DMS79 (cell line): ENCODE results near the gene CNOT10.
A peak's percentile ranks its signal among the peaks of the same experiment; 100 is the strongest.
"Not testable (repeated sequence)": the region's sequence is repeated elsewhere in the genome, so short reads cannot be mapped to it uniquely, and the experiment has no call there.

Experiments
- DNase-seq: peaks from one replicate; lab custom pipeline; 2025; lab: John Stamatoyannopoulos, UW

Gene CNOT10, protein sequence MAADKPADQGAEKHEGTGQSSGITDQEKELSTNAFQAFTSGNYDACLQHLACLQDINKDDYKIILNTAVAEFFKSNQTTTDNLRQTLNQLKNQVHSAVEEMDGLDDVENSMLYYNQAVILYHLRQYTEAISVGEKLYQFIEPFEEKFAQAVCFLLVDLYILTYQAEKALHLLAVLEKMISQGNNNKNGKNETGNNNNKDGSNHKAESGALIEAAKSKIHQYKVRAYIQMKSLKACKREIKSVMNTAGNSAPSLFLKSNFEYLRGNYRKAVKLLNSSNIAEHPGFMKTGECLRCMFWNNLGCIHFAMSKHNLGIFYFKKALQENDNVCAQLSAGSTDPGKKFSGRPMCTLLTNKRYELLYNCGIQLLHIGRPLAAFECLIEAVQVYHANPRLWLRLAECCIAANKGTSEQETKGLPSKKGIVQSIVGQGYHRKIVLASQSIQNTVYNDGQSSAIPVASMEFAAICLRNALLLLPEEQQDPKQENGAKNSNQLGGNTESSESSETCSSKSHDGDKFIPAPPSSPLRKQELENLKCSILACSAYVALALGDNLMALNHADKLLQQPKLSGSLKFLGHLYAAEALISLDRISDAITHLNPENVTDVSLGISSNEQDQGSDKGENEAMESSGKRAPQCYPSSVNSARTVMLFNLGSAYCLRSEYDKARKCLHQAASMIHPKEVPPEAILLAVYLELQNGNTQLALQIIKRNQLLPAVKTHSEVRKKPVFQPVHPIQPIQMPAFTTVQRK

DNA sequence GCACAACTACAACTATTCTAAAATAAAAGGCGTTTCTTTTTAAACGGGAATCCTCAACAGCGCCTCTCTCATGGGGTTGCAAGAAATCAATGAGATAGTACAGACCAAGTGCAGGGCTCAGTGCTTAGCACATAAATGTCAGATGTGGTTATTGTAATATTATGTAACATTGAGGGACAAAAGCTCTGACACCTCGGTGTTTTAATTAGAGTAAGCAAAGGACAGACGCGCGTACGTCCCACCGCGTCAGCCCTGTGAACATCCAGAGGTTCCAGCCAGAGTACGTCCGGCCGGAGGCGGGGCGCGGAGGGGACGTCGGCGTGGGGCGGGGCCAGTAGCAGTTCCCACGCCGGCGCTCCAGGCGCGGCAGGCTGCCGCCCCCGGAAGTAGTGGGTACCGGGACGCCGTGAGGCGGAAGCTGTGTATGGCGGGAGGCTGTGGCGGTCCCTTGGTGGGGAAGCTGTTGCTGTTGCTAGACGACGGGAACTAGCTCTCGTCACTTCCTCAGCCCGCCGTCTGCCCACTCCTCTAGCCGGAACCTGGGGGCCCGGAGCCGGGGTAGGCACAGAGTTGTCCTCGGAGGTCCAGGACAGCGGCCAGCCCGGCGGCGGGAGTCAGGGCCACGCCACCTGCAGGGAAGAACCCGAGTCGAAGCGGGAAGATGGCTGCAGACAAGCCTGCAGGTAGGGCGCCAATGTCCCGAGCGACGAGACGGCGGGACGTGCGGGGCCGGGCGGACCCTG is at the start of gene CNOT10:
Gene CNOT10, plus strand, starts transcription at position 389 of the 743 bp plus-strand sequence. Its CDS starts 273 bp downstream, at position 662.
- peak; percentile 65 for DNase-seq

DNA sequence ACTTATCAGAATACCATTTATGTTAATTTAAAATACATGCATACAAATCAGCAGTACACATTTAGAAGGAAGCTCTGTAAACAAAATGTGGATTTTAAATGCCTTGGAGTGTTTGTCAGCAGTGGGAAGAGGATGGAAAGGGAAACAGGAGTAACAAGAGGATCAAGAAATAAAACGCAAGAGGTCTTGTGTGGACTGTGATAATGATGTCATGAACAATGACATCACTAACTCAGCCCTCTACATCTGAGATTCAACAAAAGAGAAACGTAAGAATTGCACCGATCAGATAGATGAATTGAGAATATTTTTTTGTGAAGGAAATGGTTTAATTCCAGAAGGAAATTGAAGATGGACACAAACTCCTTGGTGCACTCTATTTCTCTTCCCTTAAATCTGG is 44.0 kb upstream of the CNOT10 start:
- DNase-seq = no peak

GRCh38 chr3:32641356-32641755 is 43.6 kb upstream of the CNOT10 start:
- DNase-seq = no peak

DNA sequence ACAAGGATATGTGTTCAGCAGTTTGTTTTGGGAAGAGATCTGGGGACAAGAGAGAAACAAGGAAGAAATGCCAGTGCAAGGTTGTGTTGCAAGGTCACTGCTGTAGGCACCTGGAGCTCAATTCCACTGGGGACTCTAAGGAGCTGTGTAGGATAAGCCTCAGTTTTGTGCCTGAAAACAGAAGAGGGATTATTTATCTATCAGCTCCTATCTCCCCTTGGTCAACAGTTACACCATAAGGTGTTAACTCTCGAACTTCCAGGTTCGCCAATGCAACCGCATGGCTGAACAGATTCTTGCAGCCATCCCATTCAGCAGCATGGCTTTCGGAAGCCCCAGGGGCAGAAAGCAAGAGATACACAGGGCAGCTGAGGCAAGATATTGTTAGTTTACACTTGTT is 41.6 kb upstream of the CNOT10 start:
- DNase-seq = no peak

GRCh38 chr3:32643816-32644215 is 41.2 kb upstream of the CNOT10 start:
- no peak for DNase-seq

DNA sequence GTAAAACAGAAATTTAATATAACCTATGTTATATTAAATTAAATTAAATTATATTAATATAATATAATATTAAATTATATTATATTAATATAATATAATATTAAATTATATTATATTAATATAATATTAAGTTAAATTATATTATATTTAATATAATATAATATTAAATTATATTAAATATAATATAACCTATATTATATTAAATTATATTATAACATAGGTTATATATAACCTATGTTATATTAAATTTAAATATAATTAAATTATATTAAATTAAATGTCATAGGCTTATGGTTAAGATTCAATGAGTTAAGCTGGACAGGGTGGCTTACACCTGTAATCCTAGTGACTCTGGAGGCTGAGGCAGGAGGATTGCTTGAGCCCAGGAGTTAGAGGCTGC is 40.6 kb upstream of the CNOT10 start:
- no peak for DNase-seq

DNA sequence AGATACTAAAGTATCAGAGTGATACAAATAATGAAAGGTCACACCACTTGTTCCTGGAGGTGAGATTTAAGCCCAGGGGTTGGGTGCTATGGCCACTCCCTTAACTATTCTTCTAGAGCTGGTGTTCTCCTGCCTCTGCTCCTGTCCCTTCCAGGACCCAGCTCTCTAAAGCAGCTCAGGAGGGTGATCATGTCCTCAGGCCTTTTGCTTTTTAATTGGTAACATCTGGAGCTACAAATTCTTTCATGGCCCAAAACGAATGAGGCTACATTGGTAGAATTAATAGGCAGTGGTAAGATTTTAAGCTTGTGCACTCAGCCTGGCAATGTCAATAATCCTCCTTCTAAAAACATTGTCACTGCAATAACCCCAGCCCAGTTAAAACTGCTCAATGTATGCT is 38.2 kb upstream of the CNOT10 start:
- no peak for DNase-seq

GRCh38 chr3:32652337-32653100 is 32.5 kb upstream of the CNOT10 start:
- not testable (repeated sequence) for DNase-seq

DNA sequence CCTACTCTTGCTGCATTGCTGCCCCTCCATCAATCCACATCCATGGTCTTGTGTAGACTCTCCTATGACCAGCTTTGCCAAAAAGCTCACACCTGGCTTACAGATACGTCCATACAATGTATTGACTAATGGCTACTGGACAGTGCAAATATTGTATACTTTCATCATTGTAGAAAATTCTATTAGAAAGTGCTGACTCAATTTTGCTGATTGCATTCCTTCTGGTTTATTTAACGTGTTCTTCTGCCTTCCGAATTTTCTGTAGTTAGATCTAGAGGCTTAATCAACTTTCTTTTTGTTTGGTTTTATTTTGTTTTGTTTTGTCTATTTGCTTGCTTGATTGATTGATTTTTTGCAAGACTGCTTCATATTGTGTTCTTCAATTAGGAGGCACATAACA is 29.8 kb upstream of the CNOT10 start:
- no peak for DNase-seq

DNA sequence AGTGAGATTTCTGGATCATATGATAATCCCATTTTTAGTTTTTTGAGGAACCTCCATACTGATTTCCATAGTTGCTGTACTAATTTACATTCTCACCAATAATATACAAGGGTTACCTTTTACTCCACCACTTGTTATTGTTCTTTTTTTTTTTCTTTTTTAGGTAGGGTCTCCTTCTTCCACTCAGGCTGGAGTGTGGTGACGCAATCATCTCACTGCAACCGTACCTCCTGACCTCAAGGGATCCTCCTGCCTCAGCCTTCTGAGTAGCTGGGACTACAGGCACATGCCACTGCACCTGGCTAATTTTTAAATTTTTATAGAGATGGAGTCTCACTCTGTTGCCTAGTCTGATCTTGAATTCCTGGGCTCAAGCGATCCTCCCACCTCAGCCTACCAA is 24.4 kb upstream of the CNOT10 start:
- DNase-seq = no peak

DNA sequence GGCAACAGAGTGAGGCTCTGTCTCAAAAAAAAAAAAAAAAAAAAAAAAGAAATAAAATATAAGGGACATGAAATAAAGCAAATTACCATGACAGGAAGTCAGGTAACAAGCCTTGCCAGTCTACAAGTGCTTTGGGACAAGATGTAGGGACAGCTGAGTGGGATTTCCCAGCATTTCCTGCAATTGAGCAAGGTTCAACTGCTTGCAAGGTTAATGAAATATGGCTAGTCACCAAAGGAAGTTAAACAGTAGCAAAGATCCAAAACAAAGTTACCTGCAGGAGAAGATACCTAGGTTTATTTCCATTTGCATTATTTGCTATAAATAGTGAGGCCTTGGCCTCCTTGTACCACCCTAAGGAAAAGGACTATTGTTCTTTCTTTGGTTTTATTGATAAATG is 22.3 kb upstream of the CNOT10 start:
- no peak for DNase-seq

- DNase-seq = peak; percentile 1
Measured at GRCh38 chr3:32664630-32665075, 20.3 kb upstream of the CNOT10 start.

DNA sequence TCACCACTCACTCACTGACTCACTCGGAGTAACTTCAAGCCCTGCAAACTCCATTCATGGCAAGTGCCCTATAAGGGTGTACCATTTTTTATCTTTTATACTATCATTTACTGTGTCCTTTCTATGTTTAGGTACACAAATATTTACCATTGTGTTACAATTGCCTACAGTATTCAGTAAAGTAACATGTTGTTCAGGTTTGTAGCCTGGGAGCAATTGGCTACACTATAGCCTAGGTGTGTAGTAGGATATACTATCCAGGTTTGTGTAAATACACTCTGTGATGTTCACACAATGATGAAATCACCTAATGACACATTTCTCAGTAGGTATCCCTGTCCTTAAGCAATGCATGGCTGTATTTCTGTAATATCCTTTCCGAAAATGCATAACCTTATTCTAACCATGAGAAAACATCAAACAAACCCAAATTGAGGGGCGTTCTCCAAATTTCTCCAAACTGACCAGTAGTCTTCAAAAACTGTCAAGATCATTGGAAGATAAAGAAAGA is 17.9 kb upstream of the CNOT10 start:
- no peak for DNase-seq

- not testable (repeated sequence) for DNase-seq
Measured at GRCh38 chr3:32669226-32669625, 15.8 kb upstream of the CNOT10 start.

- DNase-seq = not testable (repeated sequence)
Measured at GRCh38 chr3:32673730-32674129, 11.3 kb upstream of the CNOT10 start.

- no peak for DNase-seq
Measured at GRCh38 chr3:32675164-32675563, 9.8 kb upstream of the CNOT10 start.

GRCh38 chr3:32675650-32676049 is 9.3 kb upstream of the CNOT10 start:
- DNase-seq = no peak

- no peak for DNase-seq
Measured at GRCh38 chr3:32681811-32682210, 3.2 kb upstream of the CNOT10 start.

DNA sequence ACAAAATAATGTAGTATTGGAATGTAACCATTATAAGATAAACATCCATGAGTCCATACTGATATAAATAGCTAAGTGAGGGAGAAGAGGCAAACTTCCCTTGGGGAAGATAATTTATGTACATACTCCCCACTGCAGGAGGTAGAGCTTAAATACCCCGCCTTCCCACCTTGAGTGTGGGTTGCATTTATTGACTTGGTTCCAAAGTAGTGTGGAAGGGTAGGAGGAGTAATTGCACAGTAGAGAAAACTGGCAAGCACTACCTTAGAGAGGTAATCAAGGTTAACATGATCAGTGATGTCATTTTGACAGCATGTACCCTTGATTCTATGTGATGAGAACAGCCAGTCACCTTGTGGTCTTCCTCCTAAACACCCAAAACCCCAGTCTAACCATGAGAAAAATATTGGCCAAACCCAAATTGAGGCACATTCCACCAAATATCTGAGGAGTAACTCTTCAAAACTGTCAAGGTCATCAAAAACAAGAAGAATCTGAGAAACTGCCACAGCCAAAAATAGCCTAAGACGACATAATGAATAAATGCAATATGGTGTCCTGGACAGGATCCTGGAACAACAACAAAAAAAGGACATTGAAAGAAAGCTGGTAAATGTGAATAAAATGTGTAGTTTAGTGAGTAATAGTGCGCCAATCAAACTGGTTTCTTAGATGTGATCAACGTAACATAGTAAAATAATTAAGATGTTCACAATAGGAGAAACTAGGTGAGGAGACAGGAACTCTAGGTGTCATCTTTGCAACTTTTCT is 774 bp upstream of the CNOT10 start:
- no peak for DNase-seq

DNA sequence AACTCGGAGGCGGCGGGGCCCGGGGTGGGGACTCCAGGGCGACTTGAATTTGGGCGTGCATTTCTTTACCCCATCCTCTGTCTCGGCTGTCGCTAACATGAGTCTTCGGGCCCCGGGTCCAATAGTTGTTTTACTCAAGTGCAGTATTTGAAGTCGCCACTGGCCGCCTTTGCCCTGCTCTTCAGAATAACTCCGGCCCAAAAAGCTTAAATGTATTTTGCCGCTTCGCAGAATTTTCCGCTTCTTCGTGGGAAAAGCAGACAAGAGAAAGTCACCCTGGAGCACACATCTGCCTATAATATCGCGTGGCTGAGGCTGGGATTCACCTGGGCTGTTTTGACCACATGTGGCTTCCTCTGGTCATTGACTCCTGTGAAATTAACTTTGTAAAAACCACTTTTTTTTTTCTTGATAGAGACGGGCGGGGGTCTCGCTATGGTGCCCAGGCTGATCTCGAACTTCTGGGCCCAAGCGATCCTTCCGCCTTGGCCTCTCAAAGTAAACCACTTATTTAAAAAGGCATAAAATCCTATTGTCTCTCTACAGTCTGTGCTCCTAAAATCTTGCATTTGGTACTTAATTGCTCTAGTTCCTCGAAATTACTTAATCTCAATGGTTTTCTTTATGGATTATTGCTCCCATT is 676 bp downstream of the CNOT10 start:
- no peak for DNase-seq
